Middle frontal gyrus (tissue), 1 donor: Measurements from ENCODE around the gene CORO2A.
"Not testable (repeated sequence)": the region's sequence is repeated elsewhere in the genome, so short reads cannot be mapped to it uniquely, and the experiment has no call there.

ENCODE experiments used
- DNase-seq: peaks from one replicate; pipeline ENCODE4 v3.0.0-alpha.2; 2015; ENCODE audit warnings: low spot score; ENCODE audit errors: extremely low spot score

The CORO2A gene

DNA sequence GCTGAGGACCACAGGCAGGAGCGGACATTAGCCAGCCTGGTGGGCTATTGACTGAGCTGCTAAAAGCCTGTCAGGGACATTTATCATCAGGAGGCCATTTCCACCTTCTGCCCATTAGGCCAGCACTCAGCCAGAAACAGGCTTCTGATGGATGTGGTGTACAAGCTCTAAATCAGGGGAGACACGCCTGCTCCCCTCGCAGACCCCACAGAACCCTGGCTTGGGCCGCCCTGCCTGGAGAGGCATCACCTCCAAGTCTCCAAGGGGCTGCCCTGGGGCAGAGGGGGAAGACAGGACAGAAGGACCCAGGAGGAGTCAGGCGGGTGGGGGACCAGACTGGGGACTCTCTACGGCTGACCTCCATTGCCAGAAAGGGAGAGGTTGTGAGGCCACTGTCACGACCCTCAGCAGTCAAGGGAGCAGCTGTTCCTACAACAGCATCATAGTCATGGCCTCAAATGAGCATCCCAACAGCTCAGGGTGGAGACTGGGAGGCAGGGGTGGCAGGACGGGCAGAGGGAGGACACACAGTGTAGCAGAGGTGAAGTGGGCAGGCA lies 49.4 kb downstream of the CORO2A start:
- no peak for DNase-seq

DNA sequence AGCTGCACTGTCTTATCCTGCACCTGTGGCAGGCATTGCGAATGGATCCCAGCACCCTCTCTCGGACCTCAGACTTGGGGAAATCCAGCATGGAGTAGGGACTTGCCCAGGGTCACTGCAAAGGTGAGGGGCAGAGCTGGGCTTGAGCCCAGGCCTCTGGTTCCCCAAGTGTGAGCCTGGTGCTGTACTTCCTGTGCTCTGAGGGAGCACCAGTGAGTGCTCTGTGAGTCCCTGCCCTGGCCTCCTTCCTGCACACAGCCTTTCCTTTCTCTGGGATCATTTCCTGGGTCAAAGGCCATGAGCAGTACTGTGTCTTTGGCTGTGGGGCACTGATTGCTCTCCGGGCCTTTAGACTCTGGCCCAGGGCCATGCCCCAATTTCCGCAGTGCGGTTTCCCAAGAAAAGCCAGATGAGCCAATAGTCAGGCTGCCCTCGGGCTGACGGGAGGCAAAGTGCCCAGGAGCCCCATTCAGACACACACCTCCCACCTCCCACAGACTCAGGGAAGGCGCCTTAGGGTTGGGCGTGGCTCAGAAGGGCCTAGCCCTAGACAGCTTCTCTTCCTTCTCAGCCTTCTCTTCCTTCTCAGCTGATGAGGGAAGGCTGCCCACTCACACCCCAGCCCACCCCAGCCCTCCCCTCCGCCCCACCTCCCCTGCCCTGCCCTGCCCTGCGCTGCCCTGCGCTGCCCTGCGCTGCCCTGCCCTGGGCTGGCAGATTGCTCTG lies 50.1 kb downstream of the CORO2A start:
- DNase-seq: no peak

DNA sequence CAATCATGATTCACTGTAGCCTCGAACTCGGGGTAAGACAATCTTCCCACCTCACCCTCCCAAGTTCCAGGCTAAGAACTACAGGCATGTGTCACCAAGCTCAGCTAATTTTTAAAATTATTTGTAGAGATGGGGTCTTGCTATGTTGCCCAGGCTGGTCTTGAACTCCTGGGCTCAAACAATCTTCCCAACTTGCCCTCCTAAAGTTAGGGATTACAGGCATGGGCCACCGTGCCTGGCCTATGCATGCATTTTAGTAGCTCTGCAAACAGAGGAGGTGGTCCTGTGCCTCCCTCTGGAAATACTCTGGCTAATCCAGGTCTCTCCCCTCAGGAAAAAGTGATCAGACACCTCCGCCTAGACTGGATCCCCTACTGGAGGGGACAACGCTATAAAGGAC lies 51.9 kb downstream of the CORO2A start:
- DNase-seq: no peak

DNA sequence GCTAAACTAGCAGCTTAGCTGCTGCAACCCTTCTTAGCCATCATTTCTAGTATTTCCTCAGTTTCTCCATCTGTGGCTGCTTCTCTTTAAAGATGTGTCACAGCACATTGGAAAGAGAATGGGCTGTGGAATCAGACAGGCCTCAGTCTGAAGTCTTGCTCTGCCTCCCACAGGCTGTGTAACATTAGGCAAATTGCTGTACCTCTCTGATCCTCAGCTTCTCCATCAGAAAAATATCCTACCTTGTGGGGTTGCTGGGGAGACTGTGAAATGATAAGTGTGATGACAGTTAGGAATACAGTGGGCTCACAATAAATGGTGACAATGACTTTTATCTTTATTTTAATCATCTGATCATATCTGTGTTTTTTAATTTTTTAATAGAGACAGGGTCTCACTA lies 55.9 kb downstream of the CORO2A start:
- no peak for DNase-seq

DNA sequence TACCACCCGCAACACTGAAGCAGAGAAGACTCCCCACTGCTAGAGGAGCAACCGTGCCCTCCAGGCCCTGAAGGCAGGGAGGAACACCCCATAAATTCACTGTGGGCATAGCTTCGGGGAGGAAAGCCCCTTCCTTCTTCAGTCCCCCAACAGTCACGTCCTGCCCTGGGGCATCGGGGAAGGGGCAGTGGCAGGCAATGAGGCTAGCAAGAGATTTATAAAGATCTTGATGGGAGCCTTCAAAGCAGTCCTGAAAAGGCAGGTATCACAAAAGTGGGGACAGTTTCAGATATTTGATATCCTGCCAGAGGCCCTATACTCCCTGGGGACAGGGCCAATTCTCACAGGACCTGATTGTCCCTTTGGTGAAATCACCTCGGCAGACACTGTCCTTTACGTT lies 56.5 kb downstream of the CORO2A start:
- DNase-seq: no peak

DNA sequence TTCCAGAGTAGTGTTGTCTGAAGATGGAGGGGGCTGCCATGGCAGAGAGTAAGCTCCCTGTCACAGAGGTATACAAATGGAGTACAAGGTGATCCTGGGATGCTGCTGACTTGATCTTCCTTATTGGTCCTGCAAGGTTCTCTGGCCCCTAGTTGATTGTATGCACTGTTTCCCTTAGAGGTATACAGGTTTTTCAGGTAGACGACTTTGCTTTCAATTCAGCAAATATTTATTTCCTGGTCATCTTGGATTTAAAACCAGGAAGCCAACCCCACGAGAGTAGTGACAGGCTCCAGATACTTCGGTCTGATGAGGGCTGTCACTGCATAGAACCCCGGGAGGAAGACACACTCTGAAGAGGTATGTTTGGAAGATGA lies 56.9 kb downstream of the CORO2A start:
- DNase-seq: no peak

DNA sequence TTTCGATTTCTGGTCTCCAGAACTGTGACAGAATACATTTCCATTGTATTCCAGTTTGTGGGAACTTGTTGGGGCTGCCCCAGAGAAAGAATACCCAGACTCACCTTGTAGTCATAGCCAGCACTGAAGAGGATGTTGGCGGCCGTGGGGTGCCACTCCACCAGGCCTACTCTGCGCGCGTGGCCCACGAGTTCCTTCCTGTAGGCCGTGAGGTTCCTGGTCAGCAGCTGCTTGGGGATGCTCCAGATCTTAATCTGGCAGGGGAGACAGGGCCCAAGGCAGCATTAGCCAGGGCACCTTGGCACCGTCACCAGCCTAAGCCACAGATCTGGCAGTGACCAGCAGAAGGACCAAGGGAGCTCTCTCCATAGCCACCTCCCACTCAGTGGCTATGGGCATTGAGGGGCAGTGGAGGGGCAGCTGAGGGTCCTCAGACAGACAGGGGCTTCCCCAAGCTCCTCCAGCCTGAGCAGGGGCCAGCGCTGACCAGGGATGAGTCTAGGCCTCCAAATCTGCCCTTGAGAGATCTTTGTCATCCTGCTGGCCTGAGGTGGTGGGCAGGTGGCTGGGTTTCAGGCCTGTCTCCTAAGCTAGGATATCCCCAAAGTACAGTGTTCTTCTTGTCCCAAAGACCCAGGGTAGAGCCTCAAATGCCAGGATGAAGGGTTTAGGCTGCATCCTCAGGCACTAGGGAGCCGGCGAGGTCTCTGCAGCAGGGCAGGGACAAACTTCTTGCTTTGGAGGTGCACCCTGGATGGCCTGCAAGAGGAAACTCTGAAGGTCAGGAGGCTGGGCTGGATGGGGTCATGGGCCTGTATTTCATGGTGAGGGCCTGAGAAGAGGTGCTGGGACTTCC lies 57.5 kb downstream of the CORO2A start:
- no peak for DNase-seq

DNA sequence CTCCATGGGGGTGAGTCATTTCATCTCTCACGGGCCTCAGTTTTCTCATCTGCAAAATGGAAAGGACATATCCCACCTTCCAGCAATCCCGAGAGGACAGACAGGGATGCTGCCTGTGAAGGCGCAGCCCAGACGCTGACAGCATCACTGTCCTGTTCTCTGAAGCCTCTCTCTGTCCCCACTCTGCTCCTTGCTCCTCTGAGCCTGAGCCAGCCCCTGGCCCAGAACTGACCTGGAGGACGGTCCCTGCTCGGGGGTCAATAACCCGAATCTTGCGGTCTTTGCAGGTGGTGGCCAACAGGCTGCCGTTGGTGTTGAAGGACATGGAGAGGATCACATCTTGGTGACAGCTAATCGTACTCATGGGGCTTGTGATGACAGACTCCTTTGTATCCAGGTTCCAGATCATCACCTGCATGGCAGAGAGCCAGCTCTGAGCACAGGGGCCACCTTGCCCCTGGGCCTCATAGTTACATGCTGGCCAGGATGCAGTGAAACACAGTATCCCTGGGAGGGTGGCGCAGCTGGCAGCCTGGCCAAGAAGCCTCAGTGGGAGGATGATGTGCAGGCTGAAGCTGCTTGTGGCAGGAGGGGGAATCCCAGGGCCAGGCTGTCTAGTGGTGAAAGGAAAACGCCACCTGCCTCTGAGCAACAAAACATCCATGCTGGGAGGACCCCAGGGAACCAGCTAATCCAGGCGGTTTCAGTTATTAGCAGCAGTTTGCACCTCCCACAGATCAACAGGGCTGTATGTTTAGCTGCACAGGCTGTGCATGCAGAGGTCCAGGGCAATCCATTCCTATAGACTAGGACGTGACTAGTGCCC lies 59.4 kb downstream of the CORO2A start:
- no peak for DNase-seq

DNA sequence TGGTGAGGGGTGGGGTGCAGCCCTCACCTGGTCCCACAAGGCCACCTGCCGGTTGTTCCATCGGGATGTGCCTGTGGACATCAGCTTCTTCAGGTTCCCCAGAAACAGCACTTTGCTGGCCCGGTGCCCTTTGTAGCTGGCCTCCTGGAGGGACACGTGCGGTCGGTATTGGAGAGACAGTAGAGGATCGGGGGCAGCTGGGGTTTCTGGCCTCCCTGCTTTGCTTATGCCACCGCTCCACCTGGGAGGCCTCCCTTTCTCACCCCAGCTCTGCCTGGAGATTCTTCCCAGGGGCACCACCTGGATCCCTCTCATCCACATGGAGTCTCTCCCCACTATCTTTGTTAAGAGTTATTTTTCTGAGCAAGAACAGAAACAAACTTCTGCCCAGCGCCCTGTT lies 60.3 kb downstream of the CORO2A start:
- DNase-seq: no peak

DNA sequence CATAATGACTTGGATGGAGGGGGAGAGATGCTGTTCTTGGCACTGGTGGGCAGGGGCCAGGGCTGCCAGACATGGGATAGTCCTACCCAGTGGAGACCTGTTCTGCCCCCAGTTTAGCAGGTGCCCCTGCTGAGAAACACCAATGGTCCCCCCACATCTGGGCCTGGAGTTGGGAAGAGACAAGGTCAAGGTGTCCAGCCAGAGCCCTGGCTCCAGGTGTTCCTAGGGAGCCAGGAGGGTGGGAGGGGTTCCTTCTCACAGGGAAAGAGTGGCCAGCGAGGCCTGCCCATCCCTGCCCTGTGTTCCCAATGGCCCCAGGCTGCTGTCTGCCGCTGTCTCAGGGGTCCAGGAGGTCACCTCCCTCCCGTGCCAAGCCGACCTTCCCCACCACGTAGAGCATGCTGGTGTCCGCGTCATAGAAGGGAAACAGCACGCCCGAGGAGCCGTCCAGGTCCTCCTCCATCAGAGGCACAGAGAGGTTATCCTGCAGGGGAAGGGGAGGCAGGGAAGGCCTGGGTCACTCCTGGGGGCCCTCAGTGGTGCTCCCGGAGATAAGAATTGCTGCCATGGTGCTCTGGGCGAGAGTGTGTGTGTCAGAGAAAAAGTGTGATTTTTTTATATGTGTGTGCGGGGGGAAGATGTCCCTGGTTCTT lies 61.7 kb downstream of the CORO2A start:
- no peak for DNase-seq

DNA sequence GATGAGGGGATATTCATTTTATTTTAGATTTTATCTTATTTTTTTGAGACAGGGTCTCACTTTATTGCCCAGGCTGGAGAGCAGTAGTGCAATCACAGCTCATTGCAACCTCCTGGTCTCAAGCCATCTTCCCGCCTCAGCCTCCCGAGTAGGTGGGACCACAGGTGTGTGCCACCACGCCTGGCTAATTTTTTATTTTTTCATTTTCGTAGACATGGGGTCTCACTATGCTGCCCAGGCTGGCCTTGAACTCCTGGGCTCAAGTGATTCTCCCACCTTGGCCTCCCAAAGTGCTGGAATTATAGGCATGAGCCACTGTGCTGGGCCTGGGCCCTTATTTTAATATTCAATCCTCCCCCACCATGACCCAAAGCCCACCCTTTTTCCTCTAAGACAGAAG lies 62.4 kb downstream of the CORO2A start:
- not testable (repeated sequence) for DNase-seq

DNA sequence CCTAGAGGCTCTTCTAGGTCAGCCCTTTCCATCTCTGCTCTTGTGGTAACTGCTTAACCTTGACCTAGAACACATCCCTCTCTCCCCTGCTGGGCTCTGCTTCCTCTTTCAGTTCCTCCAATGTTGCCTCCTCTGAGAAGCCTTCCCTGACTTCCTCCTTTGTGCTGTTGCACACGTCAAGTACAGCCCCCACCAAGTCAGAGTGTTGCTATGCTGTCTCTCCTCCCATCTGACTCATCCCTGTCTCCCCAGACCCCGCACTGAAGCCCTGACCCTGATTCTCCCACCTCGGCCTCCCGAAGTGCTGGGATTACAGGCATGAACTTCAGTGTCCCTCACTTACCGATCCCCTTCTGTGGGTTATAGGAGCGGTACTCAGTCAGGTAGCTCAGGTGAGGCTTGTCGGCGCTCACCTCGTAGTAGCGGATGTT lies 63.0 kb downstream of the CORO2A start:
- DNase-seq: no peak

DNA sequence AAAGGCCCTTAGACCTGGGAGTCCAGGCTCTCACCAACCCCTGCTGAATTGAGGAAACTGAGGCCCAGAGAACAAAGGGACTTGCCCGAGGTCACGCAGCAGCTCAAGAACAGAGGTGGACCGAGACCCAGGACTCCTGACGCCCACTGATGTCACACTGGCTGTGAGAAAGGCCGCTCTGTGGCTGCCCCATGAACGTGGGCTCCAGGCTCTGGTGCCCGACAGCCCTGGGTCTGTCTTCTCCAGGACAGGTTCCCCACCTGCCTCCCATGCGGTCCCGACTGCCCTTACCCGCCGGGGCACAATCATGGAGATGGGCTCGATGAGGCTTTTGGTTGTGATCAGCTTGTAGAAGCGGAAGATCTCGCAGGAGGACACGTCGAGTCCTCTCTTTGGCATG lies 64.1 kb downstream of the CORO2A start:
- no peak for DNase-seq

DNA sequence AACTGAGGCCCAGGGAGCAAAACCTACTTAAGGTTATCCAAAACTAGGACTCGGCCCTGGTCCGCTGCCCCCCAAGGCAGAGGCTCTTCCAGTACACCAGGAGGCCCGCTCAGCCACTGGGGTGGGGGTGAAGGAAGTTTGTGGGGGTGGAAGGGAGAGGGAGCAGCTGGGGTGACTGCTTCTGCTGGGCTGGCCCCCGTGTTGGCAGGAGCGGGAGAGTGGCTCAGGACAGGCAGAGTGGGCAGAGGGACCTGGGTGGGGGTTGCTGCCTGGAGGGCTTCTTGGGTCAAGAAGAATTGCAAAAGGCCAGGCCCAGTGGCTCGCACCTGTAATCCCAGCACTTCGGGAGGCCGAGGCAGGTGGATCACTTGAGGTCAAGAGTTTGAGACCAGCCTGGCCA lies 65.2 kb downstream of the CORO2A start:
- DNase-seq: no peak

DNA sequence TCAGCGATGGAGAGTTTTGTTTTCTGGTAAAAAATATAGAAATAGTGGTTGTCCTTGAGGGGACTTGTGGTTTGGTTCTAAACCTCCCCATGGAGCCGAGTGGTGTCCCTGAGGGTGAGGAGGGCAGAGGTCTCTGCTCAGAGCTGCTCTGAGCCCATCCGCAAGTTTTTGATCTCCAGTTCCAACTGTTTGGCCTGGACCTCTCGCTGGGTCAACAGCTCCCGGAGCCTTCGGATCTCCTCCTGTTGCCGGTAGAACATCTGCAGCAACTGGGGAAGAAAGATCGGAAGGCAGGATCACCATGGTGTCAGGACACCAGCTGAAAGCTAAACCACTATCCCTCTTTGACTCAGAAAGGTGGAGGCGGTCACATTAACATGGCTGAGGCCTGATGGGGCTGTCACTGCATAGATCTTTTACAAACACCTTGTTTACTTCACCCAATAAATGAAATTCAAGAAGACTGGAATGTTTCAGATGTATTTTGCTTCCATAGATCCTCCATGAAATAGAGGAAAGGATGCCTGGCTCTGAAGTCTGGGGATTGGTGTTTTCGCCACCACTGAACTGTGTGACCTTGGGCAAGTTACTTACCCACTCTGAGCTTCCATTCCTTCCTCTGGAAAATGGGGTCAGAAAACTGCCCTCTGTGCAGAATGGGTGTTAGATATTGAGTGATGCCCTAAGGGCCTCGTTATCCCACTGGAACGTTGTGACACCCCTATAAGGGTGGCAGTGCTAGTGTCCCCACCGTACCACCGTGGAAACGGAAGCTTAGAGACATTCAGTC lies 67.6 kb downstream of the CORO2A start:
- DNase-seq: no peak

DNA sequence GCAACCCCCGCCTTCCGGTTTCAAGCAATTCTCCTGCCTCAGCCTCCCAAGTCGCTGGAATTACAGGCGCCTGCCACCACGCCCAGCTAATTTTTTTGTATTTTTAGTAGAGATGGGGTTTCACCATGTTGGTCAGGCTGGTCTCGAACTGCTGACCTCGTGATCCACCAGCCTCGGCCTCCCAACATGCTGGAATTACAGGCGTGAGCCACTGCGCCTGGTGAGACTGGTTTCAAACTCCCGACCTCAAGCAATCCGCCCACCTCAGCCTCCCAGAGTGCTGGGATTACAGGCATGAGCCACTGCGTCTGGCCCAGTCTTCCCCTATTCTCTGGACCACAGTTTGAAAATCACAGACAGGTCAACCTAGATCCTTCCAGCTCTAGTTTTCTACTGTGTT lies 68.3 kb downstream of the CORO2A start:
- DNase-seq: not testable (repeated sequence)

DNA sequence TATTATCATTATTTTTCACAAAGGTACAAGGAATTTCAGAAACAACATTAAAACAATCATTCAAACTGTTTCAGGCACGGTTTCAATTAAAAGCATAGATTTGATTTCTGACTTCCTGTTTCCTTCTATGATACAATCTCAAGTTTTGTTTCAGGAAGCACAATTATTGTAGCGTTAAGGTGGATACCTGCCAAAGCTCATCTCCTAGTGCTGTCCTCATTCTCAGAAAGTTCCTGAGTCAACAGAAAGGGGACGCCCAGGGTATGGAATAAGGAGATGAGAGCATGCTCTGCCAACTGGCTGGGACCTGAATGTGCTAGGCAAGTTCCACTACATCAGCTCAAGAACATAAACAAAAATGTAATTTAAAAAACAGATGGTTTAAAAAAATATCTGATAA lies 71.4 kb downstream of the CORO2A start:
- no peak for DNase-seq

DNA sequence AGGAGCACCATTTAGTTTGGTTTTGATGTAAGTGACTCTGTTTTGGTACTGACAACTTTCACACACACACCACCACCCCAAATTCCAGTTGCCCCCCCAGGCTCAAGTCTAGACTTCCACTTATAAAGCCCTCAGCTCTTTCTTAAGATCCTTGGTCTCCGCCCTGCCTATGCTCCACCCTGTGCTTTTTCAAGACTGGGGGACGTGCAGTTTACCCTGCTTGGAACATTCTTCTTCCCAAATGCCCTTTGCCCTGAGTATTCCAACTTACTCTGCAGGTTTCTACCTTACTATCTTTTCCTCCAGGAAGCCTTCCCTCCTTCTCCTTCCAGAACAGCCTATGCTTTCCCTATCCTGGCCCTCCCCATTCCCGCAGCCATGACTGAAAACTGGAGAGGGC lies 72.0 kb downstream of the CORO2A start:
- no peak for DNase-seq

DNA sequence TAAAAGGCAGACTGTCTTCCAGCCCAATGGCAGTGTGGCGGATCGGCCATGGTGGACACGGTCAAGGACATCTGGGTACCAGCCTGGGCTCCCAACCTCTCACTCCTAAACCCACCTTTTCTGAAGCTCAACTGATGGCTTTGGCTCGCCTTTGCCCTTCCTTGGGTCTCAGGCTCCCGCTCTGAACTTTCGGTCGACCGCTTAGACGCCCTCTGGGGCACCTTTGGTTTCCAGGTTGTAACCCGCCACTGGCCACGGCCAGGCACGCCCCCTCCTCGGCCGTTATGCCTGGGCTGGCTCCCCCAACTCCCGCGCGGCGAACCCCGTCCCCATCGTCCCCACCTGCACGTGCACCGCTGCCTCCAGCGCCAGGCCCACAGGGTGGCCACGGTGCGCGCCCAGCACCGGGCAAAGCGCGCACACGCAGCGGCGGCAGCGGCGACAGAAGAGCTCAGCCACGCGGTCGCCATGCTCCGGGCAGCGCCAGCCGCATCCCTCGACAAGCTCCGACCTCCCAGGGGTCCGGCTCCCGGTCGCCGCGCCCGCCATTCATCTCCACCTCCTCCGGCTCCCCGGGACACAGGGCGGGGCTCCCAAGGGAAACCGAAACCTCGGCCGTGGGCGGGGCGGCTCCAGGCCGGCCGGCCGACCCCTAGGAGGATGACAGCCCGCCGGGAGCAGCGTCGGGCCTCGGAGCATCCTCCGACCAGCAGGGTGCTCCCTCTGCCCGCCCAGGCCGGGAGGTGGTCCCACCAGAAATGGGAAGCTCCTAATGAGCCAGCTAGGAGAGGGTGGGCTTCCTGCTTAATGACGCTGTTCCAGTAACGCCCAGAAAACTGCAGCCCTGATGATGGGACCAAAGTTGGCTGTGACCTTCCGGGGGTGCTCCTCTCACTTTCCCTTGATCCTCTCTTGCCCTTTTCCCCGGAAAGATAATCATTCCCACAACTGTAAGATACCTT lies 73.5 kb downstream of the CORO2A start, which contains the start of gene TRIM14:
TSS of gene TRIM14 (minus strand) at position 583 of the 962 bp plus-strand sequence. CDS start at position 549, 34 bp downstream.
- DNase-seq: no peak
